Stimulated activated naive CD4-positive, alpha-beta T cell (primary cell): Measurements from ENCODE around the gene FAM53A.
"Not testable (repeated sequence)": the region's sequence is repeated elsewhere in the genome, so short reads cannot be mapped to it uniquely, and the experiment has no call there.

Experiments
- DNase-seq, 6 experiments: peaks; one replicate each; lab custom pipeline; 2025; lab: John Stamatoyannopoulos, UW

The FAM53A gene

GRCh38 chr4:1659104-1660043, 24.7 kb downstream of the FAM53A start:
- DNase-seq: no peak

- DNase-seq: no peak
Observed at GRCh38 chr4:1658581-1658980, 25.5 kb downstream of the FAM53A start.

- DNase-seq: no peak
Observed at GRCh38 chr4:1658146-1658545, 26.0 kb downstream of the FAM53A start.

GRCh38 chr4:1656986-1657385, 27.1 kb downstream of the FAM53A start:
- DNase-seq: no peak

- no peak for DNase-seq
Observed at GRCh38 chr4:1656132-1656531, 28.0 kb downstream of the FAM53A start.

GRCh38 chr4:1655676-1656075, 28.4 kb downstream of the FAM53A start:
- no peak for DNase-seq

GRCh38 chr4:1655081-1655480, 29.0 kb downstream of the FAM53A start:
- no peak for DNase-seq

- no peak for DNase-seq
Observed at GRCh38 chr4:1654216-1654955, 29.7 kb downstream of the FAM53A start.

- no peak for DNase-seq
Observed at GRCh38 chr4:1653776-1654175, 30.3 kb downstream of the FAM53A start.

- DNase-seq: no peak
Observed at GRCh38 chr4:1652088-1652487, 32.0 kb downstream of the FAM53A start.

- DNase-seq: no peak
Observed at GRCh38 chr4:1651609-1652008, 32.5 kb downstream of the FAM53A start.

GRCh38 chr4:1648962-1649361, 35.2 kb downstream of the FAM53A start:
- no peak for DNase-seq

GRCh38 chr4:1647432-1647831, 36.7 kb downstream of the FAM53A start:
- no peak for DNase-seq

GRCh38 chr4:1646690-1647089, 37.4 kb downstream of the FAM53A start:
- DNase-seq: no peak

- no peak for DNase-seq
Observed at GRCh38 chr4:1644891-1645657, 39.0 kb downstream of the FAM53A start.

GRCh38 chr4:1643971-1644735, 40.0 kb downstream of the FAM53A start:
- DNase-seq: no peak

- DNase-seq: no peak
Observed at GRCh38 chr4:1642196-1642951, 41.7 kb downstream of the FAM53A start.

GRCh38 chr4:1641671-1642070, 42.4 kb downstream of the FAM53A start:
- DNase-seq: no peak

- not testable (repeated sequence) for DNase-seq
Observed at GRCh38 chr4:1640716-1641503, 43.2 kb downstream of the FAM53A start.

- DNase-seq: no peak
Observed at GRCh38 chr4:1640190-1640589, 43.9 kb downstream of the FAM53A start.
